Parathyroid adenoma (tissue), 2 donors: ENCODE measurements around the gene TMEM231.
A peak's percentile ranks its signal among the peaks of the same experiment; 100 is the strongest.
"Not testable (repeated sequence)": the region's sequence is repeated elsewhere in the genome, so short reads cannot be mapped to it uniquely, and the experiment has no call there.

Experiments used
- H2AFZ ChIP-seq: fragments of 300-600 bp; sonication (generic); one replicate; pipeline ENCODE4 v1.7.0; 2017; ENCODE audit warnings: antibody characterized with exemption, mild to moderate bottlenecking
- H3K27ac ChIP-seq: fragments of 300-600 bp; sonication (generic); one replicate; pipeline ENCODE4 v1.7.0; 2017
- H3K27me3 ChIP-seq: fragments of 300-600 bp; sonication (generic); one replicate; pipeline ENCODE4 v1.7.0; 2017; ENCODE audit warnings: low read length; ENCODE audit not compliant: control insufficient read depth, insufficient read depth
- H3K36me3 ChIP-seq: fragments of 300-600 bp; sonication (generic); one replicate; pipeline ENCODE4 v1.7.0; 2017; ENCODE audit warnings: low read length; ENCODE audit not compliant: control insufficient read depth, insufficient read depth
- H3K4me1 ChIP-seq: fragments of 300-600 bp; sonication (generic); one replicate; pipeline ENCODE4 v1.7.0; 2017; ENCODE audit warnings: control low read depth
- H3K4me2 ChIP-seq: fragments of 300-600 bp; sonication (generic); one replicate; pipeline ENCODE4 v1.7.0; 2017; ENCODE audit warnings: low read length
- H3K4me3 ChIP-seq: fragments of 300-600 bp; sonication (generic); one replicate; pipeline ENCODE4 v1.7.0; 2017; ENCODE audit warnings: low read depth, low read length
- H3K79me2 ChIP-seq: fragments of 300-600 bp; sonication (generic); one replicate; pipeline ENCODE4 v1.7.0; 2017; ENCODE audit warnings: control low read depth
- H3K9ac ChIP-seq: fragments of 300-600 bp; sonication (generic); one replicate; pipeline ENCODE4 v1.7.0; 2017; ENCODE audit warnings: mild to moderate bottlenecking
- H3K9me3 ChIP-seq: fragments of 300-600 bp; sonication (generic); one replicate; pipeline ENCODE4 v1.7.0; 2017; ENCODE audit warnings: low read length; ENCODE audit not compliant: control insufficient read depth
- CTCF ChIP-seq: fragments of 300-600 bp; sonication (generic); IDR thresholded peaks from one replicate; pipeline ENCODE4 v1.7.0; 2017; ENCODE audit warnings: antibody characterized with exemption, mild to moderate bottlenecking
- donor health status: primary hyperparathyroidism.

TMEM231 gene

DNA sequence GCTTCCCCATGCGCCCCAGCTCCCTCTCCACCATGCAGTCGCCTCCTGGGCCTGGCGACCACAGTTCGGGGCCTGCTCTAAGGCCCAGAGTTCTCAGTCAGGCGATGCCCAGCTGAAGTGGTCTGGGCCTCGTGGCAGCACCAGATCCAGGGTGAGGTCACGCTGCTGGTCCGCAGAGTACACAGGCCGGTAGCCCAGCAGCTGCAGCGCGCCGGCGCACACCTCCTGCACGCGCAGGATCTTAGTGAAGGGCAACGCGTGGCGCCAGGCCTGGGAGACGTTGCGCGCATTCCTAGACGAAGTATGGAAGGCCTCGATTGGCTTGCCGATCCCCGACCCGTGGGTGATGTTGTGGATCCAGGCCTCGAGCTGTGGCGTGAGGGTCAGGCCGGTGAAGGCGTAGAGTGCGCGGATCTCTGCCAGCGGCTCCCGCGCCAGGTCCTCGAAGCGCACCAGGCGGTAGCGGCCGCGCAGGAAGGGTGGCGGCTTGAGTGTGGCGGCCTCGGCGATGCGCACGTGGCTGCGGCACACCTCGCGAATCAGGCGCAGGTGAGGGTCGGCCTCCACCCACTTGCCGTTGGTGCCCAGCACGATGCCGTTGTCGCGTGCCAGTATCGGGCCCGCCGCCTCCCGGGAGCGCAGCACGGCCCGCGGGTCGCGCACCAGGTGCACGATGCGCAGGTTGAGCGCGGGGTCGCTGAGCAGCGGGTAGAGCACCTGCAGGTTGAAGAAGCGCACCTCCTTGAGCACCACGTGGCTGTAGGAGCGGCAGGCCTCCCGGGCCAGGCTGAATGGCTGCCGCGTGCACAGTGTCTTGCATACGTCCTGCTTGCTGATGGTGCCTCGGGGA is 26.8 kb downstream of the TMEM231 start:
- Histone ChIP-seq H3K4me1 (no peaks in the 10 kb centered on the region), H3K9ac (no peak overlapping the region), H2AFZ (no peak overlapping the region), H3K79me2 (no peaks in the 10 kb centered on the region), H3K4me3 (no peak overlapping the region), H3K4me2 (no peak overlapping the region), H3K27ac (no peak overlapping the region), H3K27me3 (no peaks in the 10 kb centered on the region), H3K9me3 (no peaks in the 10 kb centered on the region), H3K36me3 (no peaks in the 10 kb centered on the region)
- no peak for TF ChIP-seq CTCF

DNA sequence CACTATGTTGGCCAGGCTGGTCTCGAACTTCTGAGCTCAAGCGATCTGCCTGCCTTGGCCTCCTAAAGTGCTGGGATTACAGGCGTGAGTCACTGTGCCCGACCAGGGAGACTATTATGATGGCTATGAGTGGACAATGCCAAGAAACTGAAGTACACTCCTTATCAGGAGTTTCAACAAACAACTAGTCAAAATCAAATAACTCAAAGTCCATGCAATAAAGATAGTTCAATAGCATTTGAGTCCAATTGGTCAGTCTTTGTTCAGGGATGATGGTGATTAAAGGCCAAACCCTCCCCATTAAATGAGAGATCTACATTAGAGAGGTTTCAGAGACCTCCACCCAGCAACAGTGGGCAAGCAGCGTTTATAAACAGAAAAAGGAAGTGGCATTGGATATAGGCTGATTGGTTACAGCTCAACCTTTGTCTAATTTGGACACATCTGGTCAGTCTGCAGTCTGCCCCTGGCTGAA is 28.2 kb downstream of the TMEM231 start:
- H3K4me1 ChIP-seq = no peaks in the 10 kb centered on the region
- H3K27ac ChIP-seq = no peak overlapping the region
- H3K4me2 ChIP-seq = no peak overlapping the region
- no peaks in the 10 kb centered on the region for H3K9me3 ChIP-seq
- no peak overlapping the region for H2AFZ ChIP-seq
- H3K4me3 ChIP-seq = no peak overlapping the region
- no peaks in the 10 kb centered on the region for H3K36me3 ChIP-seq
- TF ChIP-seq CTCF = no peak
- H3K9ac ChIP-seq = no peak overlapping the region
- H3K27me3 ChIP-seq = no peaks in the 10 kb centered on the region
- no peaks in the 10 kb centered on the region for H3K79me2 ChIP-seq

GRCh38 chr16:75526032-75526790 is 29.8 kb downstream of the TMEM231 start:
- TF ChIP-seq CTCF = no peak
- no peak overlapping the region for H2AFZ ChIP-seq
- H3K36me3 ChIP-seq = no peaks in the 10 kb centered on the region
- H3K9me3 ChIP-seq = no peaks in the 10 kb centered on the region
- no peaks in the 10 kb centered on the region for H3K4me1 ChIP-seq
- no peaks in the 10 kb centered on the region for H3K79me2 ChIP-seq
- H3K9ac ChIP-seq = no peak overlapping the region
- H3K27me3 ChIP-seq = no peaks in the 10 kb centered on the region
- H3K4me3 ChIP-seq = no peak overlapping the region
- no peak overlapping the region for H3K27ac ChIP-seq
- no peak overlapping the region for H3K4me2 ChIP-seq

- no peak for TF ChIP-seq CTCF
These were observed 36.9 kb downstream of the TMEM231 start for GRCh38 chr16:75519175-75519574.

GRCh38 chr16:75516189-75516966 is 39.7 kb downstream of the TMEM231 start:
- Histone ChIP-seq H3K27ac (peak overlapping the region; percentile 70), H2AFZ (peak overlapping the region; percentile 81), H3K4me2 (peak overlapping the region; percentile 79), H3K4me3 (peak overlapping the region; percentile 79)
- H3K36me3 ChIP-seq, H3K4me1 ChIP-seq, H3K9ac ChIP-seq, H3K9me3 ChIP-seq, H3K79me2 ChIP-seq, H3K27me3 ChIP-seq: not testable (repeated sequence)

More at GRCh38 chr16:75519175-75519574, 36.9 kb downstream of the TMEM231 start:
- H3K36me3 ChIP-seq = no peaks in the 10 kb centered on the region
- no peak overlapping the region for H3K4me3 ChIP-seq
- H3K27ac ChIP-seq = no peak overlapping the region
- no peaks in the 10 kb centered on the region for H3K79me2 ChIP-seq
- H3K9me3 ChIP-seq = no peaks in the 10 kb centered on the region
- H3K4me1 ChIP-seq = no peaks in the 10 kb centered on the region
- H2AFZ ChIP-seq = no peak overlapping the region
- H3K4me2 ChIP-seq = no peak overlapping the region
- no peak overlapping the region for H3K9ac ChIP-seq
- H3K27me3 ChIP-seq = no peaks in the 10 kb centered on the region
